Measurements from ENCODE around the gene SLC6A19. TPM values are rescaled to one million over a fixed set of nuclear protein-coding genes. Genes with fewer than 3 reads are reported as not detected.

The SLC6A19 gene
- total and polyA plus RNA-seq, 8 donors = 0.13 to 5.5 (median 0.43) TPM; not detected in 3

DNA sequence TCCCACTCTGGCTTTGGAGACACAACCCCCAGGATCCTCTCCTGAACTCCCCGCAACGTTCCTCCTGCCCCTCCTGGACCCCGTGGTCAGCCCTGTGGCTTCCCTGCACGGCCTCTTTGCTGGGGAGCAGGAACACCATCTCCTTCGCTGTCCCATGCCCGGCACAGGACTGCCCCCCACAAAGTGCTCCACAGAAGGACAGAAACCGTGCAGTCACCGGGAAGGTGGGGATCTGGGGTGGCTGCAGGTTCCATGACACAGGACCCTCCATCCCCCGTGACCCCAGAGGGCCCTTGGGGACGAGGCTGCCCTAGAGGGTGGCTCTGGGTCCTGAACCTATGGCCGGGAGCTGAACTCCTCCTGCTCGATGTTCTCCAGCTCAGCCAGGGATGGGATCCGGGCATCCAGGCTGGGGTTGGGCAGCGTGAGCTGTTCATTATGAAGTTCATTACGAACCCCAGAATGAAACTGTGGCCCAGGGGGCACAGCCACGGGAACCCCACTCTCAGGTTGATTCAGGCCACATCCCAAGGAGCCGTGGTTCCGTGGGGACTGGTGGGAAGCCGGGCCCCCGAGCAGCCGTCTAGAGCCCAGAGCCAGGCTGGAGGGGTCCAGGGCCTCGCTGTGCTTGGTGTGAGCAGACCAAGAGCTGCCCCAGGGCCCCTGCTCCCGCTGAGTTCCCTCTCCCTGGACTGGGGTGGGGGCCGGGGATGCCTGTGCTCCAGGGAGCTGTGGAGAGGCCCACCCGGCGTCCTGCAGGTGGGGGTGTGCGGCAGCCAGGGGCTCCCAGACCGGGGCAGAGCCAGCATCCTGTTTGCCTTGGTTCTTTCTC lies 684 bp upstream of the SLC6A19 start:
- no peaks in the 10 kb centered on the region for H3K9me3 ChIP-seq
- no peak for DNase-seq
- 48 to 63% (median 51%) methylated on average over 17 to 28 of the region's 28 CpGs for WGBS, 5 donors
- H3K4me1 ChIP-seq = peaks cover 5 to 27% (median 24%) of the 10 kb centered on the region in 4 donors
- H3K27ac ChIP-seq = no peak overlapping the region
- H3K4me3 ChIP-seq = no peak overlapping the region
- H3K27me3 ChIP-seq = peaks cover 0 to 96% (median 6%) of the 10 kb centered on the region in 3 donors
- intact Hi-C loops (cut with DNase I; ENCODE audit: low total_unique reads) = no loop called here
- H3K36me3 ChIP-seq = no peaks in the 10 kb centered on the region
- no peak for TF ChIP-seq POLR2A (IDR thresholded peaks at IDR 0.05)
- no peak for TF ChIP-seq EP300 (IDR thresholded peaks at IDR 0.05)
- TF ChIP-seq CTCF (IDR thresholded peaks at IDR 0.05) = no peak
- TF ChIP-seq POLR2AphosphoS5 (IDR thresholded peaks at IDR 0.05) = no peak

GRCh38 chr5:1202026-1202797 lies 817 bp downstream of the SLC6A19 start:
- DNase-seq = no peak
- intact Hi-C loops (cut with DNase I; ENCODE audit: low total_unique reads) = no loop called here
- no peak overlapping the region for H3K27ac ChIP-seq

GRCh38 chr5:1202798-1203185 lies 1.4 kb downstream of the SLC6A19 start:
- no peak for DNase-seq
- peaks cover 5 to 27% (median 24%) of the 10 kb centered on the region in 4 donors for H3K4me1 ChIP-seq
- peaks cover 0 to 97% (median 4%) of the 10 kb centered on the region in 3 donors for H3K27me3 ChIP-seq
- 83 to 90% (median 86%) methylated on average over 6 to 7 of the region's 7 CpGs for WGBS, 5 donors
- H3K36me3 ChIP-seq = no peaks in the 10 kb centered on the region
- no peak for TF ChIP-seq CTCF (IDR thresholded peaks at IDR 0.05)
- no peaks in the 10 kb centered on the region for H3K9me3 ChIP-seq
- intact Hi-C loops (cut with DNase I; ENCODE audit: low total_unique reads) = no loop called here
- no peak overlapping the region for H3K4me3 ChIP-seq
- no peak overlapping the region for H3K27ac ChIP-seq

More at GRCh38 chr5:1202026-1202797, 817 bp downstream of the SLC6A19 start:
- H3K9me3 ChIP-seq = no peaks in the 10 kb centered on the region
- peaks cover 5 to 27% (median 24%) of the 10 kb centered on the region in 4 donors for H3K4me1 ChIP-seq
- 69 to 77% (median 76%) methylated on average over 23 to 26 of the region's 26 CpGs for WGBS, 5 donors
- H3K4me3 ChIP-seq = no peak overlapping the region
- H3K36me3 ChIP-seq = no peaks in the 10 kb centered on the region
- TF ChIP-seq EP300 (IDR thresholded peaks at IDR 0.05) (no peak), CTCF (IDR thresholded peaks at IDR 0.05) (no peak), POLR2AphosphoS5 (IDR thresholded peaks at IDR 0.05) (no peak), POLR2A (IDR thresholded peaks at IDR 0.05) (no peak)
- peaks cover 0 to 95% (median 6%) of the 10 kb centered on the region in 3 donors for H3K27me3 ChIP-seq

DNA sequence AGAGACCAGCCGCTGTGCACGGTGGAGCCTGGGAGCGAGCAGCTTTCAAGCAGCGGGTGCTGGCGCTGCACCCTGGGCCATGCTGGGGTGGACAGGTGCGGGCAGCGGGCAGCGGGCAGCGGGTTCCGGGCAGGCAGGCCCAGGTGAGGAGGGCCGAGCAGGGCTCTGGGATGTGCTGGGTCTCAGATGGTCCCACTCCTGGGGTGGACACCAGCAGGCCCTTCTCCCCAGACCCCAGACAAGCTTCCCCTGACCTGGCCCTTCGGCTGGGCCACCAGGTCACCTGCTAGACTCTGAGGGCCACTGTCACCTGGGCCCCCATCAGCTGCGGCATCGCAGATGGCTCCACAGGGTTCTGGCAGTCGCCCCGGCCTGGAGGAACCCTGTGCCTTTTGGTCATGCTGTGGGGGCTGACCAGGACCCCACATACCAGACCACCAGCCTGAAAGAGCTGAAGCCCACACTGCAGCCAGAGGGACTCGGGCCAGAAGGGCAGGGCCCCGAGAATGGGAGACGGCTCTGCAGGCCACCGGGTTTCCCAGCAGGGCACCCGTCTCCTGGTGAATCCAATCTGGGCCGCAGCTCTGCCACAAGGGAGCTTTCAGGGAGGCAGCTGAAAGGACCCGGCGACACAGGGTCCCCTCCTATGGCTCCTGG lies 2.0 kb downstream of the SLC6A19 start:
- Histone ChIP-seq H3K36me3 (no peaks in the 10 kb centered on the region), H3K4me3 (no peak overlapping the region), H3K9me3 (no peaks in the 10 kb centered on the region), H3K27ac (no peak overlapping the region), H3K4me1 (peaks cover 5 to 27% (median 24%) of the 10 kb centered on the region in 4 donors), H3K27me3 (peaks cover 0 to 97% (median 0%) of the 10 kb centered on the region in 3 donors)
- no peak for TF ChIP-seq POLR2A (IDR thresholded peaks at IDR 0.05)
- no peak for TF ChIP-seq POLR2AphosphoS5 (IDR thresholded peaks at IDR 0.05)
- TF ChIP-seq CTCF (IDR thresholded peaks at IDR 0.05) = no peak
- TF ChIP-seq EP300 (IDR thresholded peaks at IDR 0.05) = no peak
- no peak for DNase-seq
- 77 to 89% (median 85%) methylated on average over 6 to 24 of the region's 24 CpGs for whole genome bisulfite sequencing, 5 donors
- intact Hi-C loops (cut with DNase I; ENCODE audit: low total_unique reads) = no loop called here

All from stomach (tissue), 9 donors.